CD8-positive, alpha-beta memory T cell (primary cell): ENCODE results near the gene VMP1. TPM values are rescaled to one million over a fixed set of nuclear protein-coding genes. Genes with fewer than 3 reads are reported as not detected.

Experiments
- CTCF ChIA-PET: fragments of 350-600 bp; sonication (Branson Sonifier 250); formaldehyde crosslinking; loops from one replicate; lab custom pipeline; 2021; ENCODE audit warnings: antibody characterized with exemption; lab: Charles Lee
- POLR2A ChIA-PET: fragments of 350-600 bp; sonication (Branson Sonifier 250); formaldehyde crosslinking; loops from one replicate; lab custom pipeline; 2021; ENCODE audit warnings: antibody characterized with exemption; lab: Charles Lee
- DNase-seq, 5 donors: peaks; one replicate each; pipeline versions ENCODE4 v3.0.0 to v3.0.0-alpha.2; 2020 to 2022; ENCODE audit warnings: mixed read lengths in 1 of 5
- H3K27ac ChIP-seq: one replicate; pipeline ENCODE4 v1.7.0; 2013; ENCODE audit warnings: low read depth, mild to moderate bottlenecking, low read length, moderate library complexity
- H3K27me3 ChIP-seq: 2 replicates; pipeline ENCODE4 v1.7.0; 2013; ENCODE audit warnings: low read length, mild to moderate bottlenecking; ENCODE audit not compliant: insufficient read depth, poor library complexity, severe bottlenecking
- H3K36me3 ChIP-seq: 2 replicates; pipeline ENCODE4 v1.7.0; 2013; ENCODE audit warnings: mild to moderate bottlenecking, low read length, moderate library complexity; ENCODE audit not compliant: insufficient read depth
- H3K4me1 ChIP-seq: 2 replicates; pipeline ENCODE4 v1.7.0; 2013; ENCODE audit warnings: mild to moderate bottlenecking, low read length, moderate library complexity; ENCODE audit not compliant: insufficient read depth
- H3K4me3 ChIP-seq: 2 replicates; pipeline ENCODE4 v1.7.0; 2013; ENCODE audit warnings: mild to moderate bottlenecking, low read length
- H3K9me3 ChIP-seq: 2 replicates; pipeline ENCODE4 v1.7.0; 2013; ENCODE audit warnings: mild to moderate bottlenecking, low read length
- H3K27ac Mint-ChIP-seq, 8 donors: one replicate each; pipeline ENCODE4 v1.8.0; 2020 to 2021; ENCODE audit warnings: mixed read lengths in 8 of 8, mild to moderate bottlenecking in 6 of 8, inconsistent platforms in 3 of 8, moderate library complexity in 3 of 8
- H3K27me3 Mint-ChIP-seq, 2 donors: one replicate each; pipeline ENCODE4 v1.8.0; 2020 to 2021; ENCODE audit warnings: mixed read lengths in 2 of 2, mild to moderate bottlenecking in 1 of 2, moderate library complexity in 1 of 2
- H3K36me3 Mint-ChIP-seq, 3 donors: one replicate each; pipeline ENCODE4 v1.8.0; 2020 to 2021; ENCODE audit warnings: mixed read lengths in 3 of 3, inconsistent platforms in 1 of 3, mild to moderate bottlenecking in 1 of 3
- H3K4me1 Mint-ChIP-seq, 3 donors: one replicate each; pipeline ENCODE4 v1.8.0; 2020 to 2021; ENCODE audit warnings: mixed read lengths in 3 of 3, inconsistent platforms in 1 of 3, mild to moderate bottlenecking in 1 of 3
- H3K4me3 Mint-ChIP-seq, 7 donors: one replicate each; pipeline ENCODE4 v1.8.0; 2020 to 2021; ENCODE audit warnings: mixed read lengths in 7 of 7, mild to moderate bottlenecking in 6 of 7, moderate library complexity in 4 of 7, inconsistent platforms in 2 of 7
- H3K9me3 Mint-ChIP-seq, 5 donors: one replicate each; pipeline ENCODE4 v1.8.0; 2020 to 2022; ENCODE audit warnings: mixed read lengths in 5 of 5, mild to moderate bottlenecking in 3 of 5, moderate library complexity in 2 of 5, inconsistent platforms in 1 of 5
- polyA plus RNA-seq: library from polyadenylated mRNA; unstranded; fragments of 300-500 nt; fragmentation: Illumina TruSeq; gene quantifications from one replicate; pipeline ENCODE4 v1.2.3, GENCODE V29; 2021
- total RNA-seq, 2 experiments: library from RNA; stranded (reverse); gene quantifications; one replicate each; pipeline ENCODE4 v1.2.3, GENCODE V29; 2021

VMP1 gene
- total and polyA plus RNA-seq, 3 experiments from 2014 or later: 57.0 to 151 (median 150) TPM

DNA sequence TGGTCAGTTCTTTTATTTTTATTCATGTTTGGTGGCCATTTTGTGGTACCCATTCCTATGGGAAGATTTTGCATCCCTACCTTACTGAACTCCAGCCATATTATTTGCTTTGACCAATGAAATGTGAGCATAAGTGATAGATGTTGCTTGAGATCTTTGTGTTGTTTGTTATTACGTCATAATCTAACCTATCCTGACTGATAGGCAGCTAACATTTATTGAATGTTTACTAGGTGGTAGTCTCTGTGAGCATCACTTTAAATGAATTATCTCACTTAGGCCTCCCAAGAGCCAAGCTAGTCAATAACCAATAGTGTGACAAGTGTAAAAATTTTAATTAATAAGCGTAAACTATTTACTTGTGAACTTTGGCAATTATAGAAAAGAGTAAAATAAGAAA is 37.6 kb downstream of the VMP1 start:
- Mint-ChIP-seq H3K36me3 (peaks cover 5 to 21% (median 11%) of the 10 kb centered on the region in 3 donors), H3K27ac (no peak overlapping the region), H3K27me3 (no peaks in the 10 kb centered on the region), H3K9me3 (peaks cover 0 to 4% (median 0%) of the 10 kb centered on the region in 5 donors), H3K4me1 (peaks cover 0 to 5% (median 0%) of the 10 kb centered on the region in 3 donors), H3K4me3 (no peak overlapping the region)
- Histone ChIP-seq H3K27me3 (no peaks in the 10 kb centered on the region), H3K27ac (no peak overlapping the region), H3K4me1 (no peaks in the 10 kb centered on the region), H3K36me3 (peaks cover 3% of the 10 kb centered on the region), H3K4me3 (no peak overlapping the region), H3K9me3 (no peaks in the 10 kb centered on the region)
- POLR2A ChIA-PET: interaction anchor here (1.3 kb wide), 1 partner anchor 101 kb away, joined by 5 read pairs; no protein-coding TSS in a partner anchor
- CTCF ChIA-PET: interaction anchor here (0.7 to 0.8 kb wide), 2 partner anchors 9 to 497 kb away, joined by 3 read pairs; no protein-coding TSS in a partner anchor
- DNase-seq: no peak

DNA sequence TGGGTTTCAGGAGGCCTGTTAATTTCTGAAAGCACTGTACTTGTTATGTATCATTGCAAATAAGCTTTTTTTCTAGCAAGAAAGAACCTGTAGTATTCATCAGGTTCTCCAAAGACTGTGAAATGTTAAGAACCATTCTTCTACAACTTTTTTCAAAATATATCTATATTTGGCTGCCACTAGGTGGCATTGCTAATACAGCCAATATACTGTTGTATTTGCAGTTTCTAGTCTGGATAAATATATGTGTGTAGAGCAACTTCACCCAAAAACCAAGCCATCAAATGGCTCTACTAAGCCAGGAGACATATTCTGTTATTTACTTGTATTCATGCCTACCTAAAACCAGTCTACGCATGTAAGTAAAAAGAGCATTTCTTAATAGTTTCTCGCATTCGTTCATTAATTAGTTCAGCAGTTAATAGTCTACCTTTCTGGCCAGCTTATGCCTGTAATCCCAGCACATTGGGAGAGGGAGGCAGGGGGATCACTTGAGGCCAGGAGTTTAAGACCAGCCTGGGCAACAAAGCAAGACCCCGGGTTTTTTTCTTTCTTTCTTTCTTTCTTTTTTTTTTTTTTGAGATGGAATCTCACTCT is 39.5 kb downstream of the VMP1 start:
- ChIA-PET CTCF (interaction anchor here (0.7 to 2.2 kb wide), 5 partner anchors 14 to 290 kb away, joined by 3 to 10 read pairs (median 5); no protein-coding TSS in a partner anchor), POLR2A (no interaction called here)
- no peaks in the 10 kb centered on the region for H3K9me3 ChIP-seq
- Mint-ChIP-seq H3K4me3 (no peak overlapping the region), H3K27ac (peak overlapping the region in 1 of 8 donors; percentile 67), H3K36me3 (peaks cover 5 to 14% (median 7%) of the 10 kb centered on the region in 3 donors), H3K27me3 (no peaks in the 10 kb centered on the region), H3K9me3 (peaks cover 0 to 4% (median 0%) of the 10 kb centered on the region in 5 donors), H3K4me1 (peaks cover 0 to 8% (median under 1%) of the 10 kb centered on the region in 3 donors)
- peaks cover 3% of the 10 kb centered on the region for H3K36me3 ChIP-seq
- H3K4me1 ChIP-seq: no peaks in the 10 kb centered on the region
- H3K4me3 ChIP-seq: no peak overlapping the region
- H3K27ac ChIP-seq: no peak overlapping the region
- DNase-seq: peak in 1 of 5 donors; percentile 9
- H3K27me3 ChIP-seq: no peaks in the 10 kb centered on the region

DNA sequence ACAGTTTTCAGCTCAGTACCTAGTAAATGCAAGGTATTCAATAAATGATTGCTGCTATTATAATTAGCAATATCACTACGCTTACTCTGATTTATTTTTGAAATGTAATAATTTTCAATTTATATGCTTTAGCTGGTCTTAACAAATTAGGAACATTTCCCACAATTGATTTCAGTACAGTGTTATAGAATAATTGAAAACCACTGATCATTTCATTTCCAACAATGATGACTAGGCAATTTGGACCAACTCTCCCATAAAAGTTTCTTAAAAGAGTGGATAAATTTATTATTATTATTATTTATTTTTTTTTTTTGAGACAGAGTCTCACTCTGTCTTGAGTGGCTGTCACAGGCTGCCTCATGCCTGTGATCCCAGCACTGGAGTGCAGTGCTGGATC is 41.1 kb downstream of the VMP1 start:
- no peak overlapping the region for H3K27ac ChIP-seq
- Mint-ChIP-seq H3K4me1 (peaks cover 3 to 15% (median 9%) of the 10 kb centered on the region in 3 donors), H3K27ac (no peak overlapping the region), H3K9me3 (no peaks in the 10 kb centered on the region), H3K27me3 (no peaks in the 10 kb centered on the region), H3K4me3 (no peak overlapping the region), H3K36me3 (peaks cover 0 to 5% (median 2%) of the 10 kb centered on the region in 3 donors)
- H3K9me3 ChIP-seq: no peaks in the 10 kb centered on the region
- H3K36me3 ChIP-seq: no peaks in the 10 kb centered on the region
- ChIA-PET CTCF (interaction anchor here (0.7 to 2.1 kb wide), 6 partner anchors 22 to 110 kb away, joined by 3 to 10 read pairs (median 4); no protein-coding TSS in a partner anchor), POLR2A (interaction anchor here (0.7 kb wide), 2 partner anchors 49 to 91 kb away, joined by 3 to 5 read pairs; no protein-coding TSS in a partner anchor)
- no peak for DNase-seq
- no peaks in the 10 kb centered on the region for H3K27me3 ChIP-seq
- H3K4me3 ChIP-seq: no peak overlapping the region
- no peaks in the 10 kb centered on the region for H3K4me1 ChIP-seq

DNA sequence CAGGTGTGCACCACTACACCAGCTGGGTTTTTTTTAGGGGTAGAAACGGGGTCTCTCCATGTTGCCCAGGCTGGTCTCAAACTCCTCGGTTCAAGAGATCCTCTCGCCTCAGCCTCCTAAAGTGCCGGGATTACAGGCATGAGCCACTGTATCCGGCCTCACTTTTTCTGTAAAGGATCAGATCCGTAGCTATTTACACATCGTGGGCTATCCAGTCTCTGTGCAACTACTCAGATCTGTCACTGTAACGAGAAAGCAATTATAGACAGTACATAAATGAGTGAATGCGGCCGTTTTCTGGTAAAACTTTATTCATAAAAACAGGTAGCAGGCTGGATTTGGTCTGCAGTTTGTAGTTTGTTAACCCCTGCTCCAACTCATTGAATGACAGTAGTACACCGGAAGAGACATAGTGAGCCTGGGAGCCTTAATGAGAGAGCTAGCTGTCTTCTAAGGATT is 44.5 kb downstream of the VMP1 start:
- DNase-seq: no peak
- Mint-ChIP-seq H3K27me3 (no peaks in the 10 kb centered on the region), H3K4me3 (peak overlapping the region in 1 of 7 donors; percentile 55), H3K36me3 (peaks cover 0 to 11% (median 5%) of the 10 kb centered on the region in 3 donors), H3K27ac (peak overlapping the region in 5 of 8 donors; percentile 4 to 61 (median 40)), H3K4me1 (peaks cover 16 to 29% (median 27%) of the 10 kb centered on the region in 3 donors), H3K9me3 (no peaks in the 10 kb centered on the region)
- Histone ChIP-seq H3K27ac (no peak overlapping the region), H3K27me3 (no peaks in the 10 kb centered on the region), H3K4me3 (no peak overlapping the region), H3K9me3 (no peaks in the 10 kb centered on the region), H3K36me3 (no peaks in the 10 kb centered on the region), H3K4me1 (peaks cover 8% of the 10 kb centered on the region)
- ChIA-PET POLR2A (no interaction called here), CTCF (interaction anchor here (0.8 to 4.9 kb wide), 9 partner anchors 10 to 285 kb away, joined by 3 to 64 read pairs (median 4); no protein-coding TSS in a partner anchor)

DNA sequence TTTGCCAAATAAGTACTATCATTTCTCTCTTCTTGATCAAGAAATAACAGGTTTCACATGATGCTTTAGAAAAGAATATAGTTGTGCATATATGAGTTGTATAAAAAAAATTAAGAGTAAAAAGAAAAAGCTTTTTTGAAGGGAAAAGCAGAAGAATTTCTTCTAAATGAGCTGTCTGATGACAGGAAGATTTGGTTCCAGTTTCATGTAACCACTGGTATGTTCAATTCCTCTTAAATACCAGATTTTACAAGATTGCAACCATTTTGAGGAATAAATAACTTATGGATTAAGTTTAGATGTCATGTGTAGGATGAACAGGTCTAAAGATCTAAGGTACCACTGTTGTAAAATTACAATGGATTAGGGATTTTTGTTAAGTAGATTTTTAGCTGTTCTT is 45.0 kb downstream of the VMP1 start:
- peak overlapping the region in 3 of 8 donors; percentile 40 to 61 (median 40) for H3K27ac Mint-ChIP-seq
- Histone ChIP-seq H3K36me3 (no peaks in the 10 kb centered on the region), H3K27me3 (no peaks in the 10 kb centered on the region), H3K4me1 (peaks cover 8% of the 10 kb centered on the region), H3K9me3 (no peaks in the 10 kb centered on the region), H3K4me3 (no peak overlapping the region), H3K27ac (no peak overlapping the region)
- no peak overlapping the region for H3K4me3 Mint-ChIP-seq
- no peaks in the 10 kb centered on the region for H3K9me3 Mint-ChIP-seq
- peaks cover 0 to 12% (median 5%) of the 10 kb centered on the region in 3 donors for H3K36me3 Mint-ChIP-seq
- H3K27me3 Mint-ChIP-seq: no peaks in the 10 kb centered on the region
- ChIA-PET CTCF (interaction anchor here (0.9 to 4.9 kb wide), 11 partner anchors 11 to 284 kb away, joined by 3 to 64 read pairs (median 4); partner anchors contain the start of genes RPS6KB1 and TUBD1), POLR2A (interaction anchor here (0.6 kb wide), 1 partner anchor 125 kb away, joined by 5 read pairs; no protein-coding TSS in a partner anchor)
- DNase-seq: no peak
- peaks cover 16 to 29% (median 26%) of the 10 kb centered on the region in 3 donors for H3K4me1 Mint-ChIP-seq

DNA sequence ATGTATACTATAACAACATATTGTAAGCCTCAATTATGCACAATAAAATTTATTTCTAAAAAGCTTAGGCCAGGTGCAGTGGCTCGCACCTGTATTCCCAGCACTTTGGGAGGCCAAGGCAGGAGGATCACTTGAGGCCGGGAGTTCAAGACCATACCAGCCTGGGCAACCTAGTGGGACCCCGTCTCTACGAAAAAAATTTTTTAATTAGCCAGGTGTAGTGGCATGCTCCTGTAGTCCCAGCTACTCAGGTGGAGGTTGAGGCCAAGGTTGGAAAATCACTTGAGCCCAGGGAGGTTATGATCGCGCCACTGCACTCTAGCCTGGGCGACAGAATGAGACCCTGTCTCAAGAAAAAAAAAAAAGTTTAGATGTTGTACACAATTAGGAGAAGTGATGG is 45.5 kb downstream of the VMP1 start:
- ChIA-PET CTCF (interaction anchor here (0.9 to 4.9 kb wide), 14 partner anchors 11 to 284 kb away, joined by 3 to 64 read pairs (median 4); partner anchors contain the start of genes RPS6KB1 and TUBD1), POLR2A (interaction anchor here (0.6 kb wide), 1 partner anchor 125 kb away, joined by 5 read pairs; no protein-coding TSS in a partner anchor)
- H3K4me1 Mint-ChIP-seq: peaks cover 16 to 29% (median 26%) of the 10 kb centered on the region in 3 donors
- no peak for DNase-seq
- Histone ChIP-seq H3K4me3 (no peak overlapping the region), H3K4me1 (peaks cover 8% of the 10 kb centered on the region), H3K27me3 (no peaks in the 10 kb centered on the region), H3K36me3 (no peaks in the 10 kb centered on the region), H3K27ac (no peak overlapping the region), H3K9me3 (no peaks in the 10 kb centered on the region)
- no peaks in the 10 kb centered on the region for H3K27me3 Mint-ChIP-seq
- peaks cover 0 to 15% (median 5%) of the 10 kb centered on the region in 3 donors for H3K36me3 Mint-ChIP-seq
- no peak overlapping the region for H3K4me3 Mint-ChIP-seq
- H3K27ac Mint-ChIP-seq: peak overlapping the region in 1 of 8 donors; percentile 15
- no peaks in the 10 kb centered on the region for H3K9me3 Mint-ChIP-seq

DNA sequence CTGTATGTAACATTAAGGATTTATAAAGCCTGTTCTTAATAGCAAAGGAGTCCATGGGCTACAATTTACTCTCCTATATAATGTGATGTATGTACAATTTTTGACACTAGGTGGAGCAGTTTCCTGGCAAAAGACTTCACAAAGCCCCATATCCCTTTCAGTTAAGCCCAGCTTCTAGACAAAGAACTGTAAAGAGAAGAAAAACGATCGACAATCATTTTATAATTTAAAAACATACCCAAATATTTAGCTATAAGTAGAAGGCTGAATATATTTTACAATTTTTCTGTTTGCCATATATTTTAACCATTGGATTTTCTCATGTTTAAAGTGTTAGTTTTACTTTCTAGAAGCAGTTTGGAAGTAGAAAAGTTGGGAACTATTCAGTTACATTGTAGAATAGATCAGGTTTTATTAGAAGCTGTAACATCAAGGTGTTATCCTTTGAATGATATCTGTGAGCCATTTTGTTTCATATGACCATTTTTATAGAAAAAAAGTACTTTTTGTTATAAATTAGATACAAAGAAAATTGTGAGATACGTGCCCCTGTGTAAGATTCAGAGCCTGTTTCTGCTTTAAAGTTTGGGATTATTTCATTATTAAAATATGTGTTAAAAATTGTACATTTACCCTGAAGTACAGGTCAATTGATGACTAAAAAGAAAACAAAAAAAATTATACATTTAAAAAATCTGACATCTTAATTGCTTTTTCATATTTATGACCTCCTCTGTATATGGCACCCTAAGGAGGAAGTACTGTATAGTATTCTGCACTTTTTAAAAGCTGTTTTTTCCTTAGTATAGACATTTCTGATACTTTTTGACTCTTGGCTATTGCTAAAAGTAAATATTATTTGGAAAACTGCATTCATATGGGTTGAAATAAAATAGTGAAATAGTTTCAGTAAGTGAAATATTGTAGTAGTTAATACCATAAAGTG is 46.3 kb downstream of the VMP1 start:
- ChIA-PET CTCF (interaction anchor here (0.6 to 4.9 kb wide), 25 partner anchors 9 to 287 kb away, joined by 3 to 64 read pairs (median 4); no protein-coding TSS in a partner anchor), POLR2A (interaction anchor here (0.9 to 1.5 kb wide), 2 partner anchors 85 to 139 kb away, joined by 3 to 8 read pairs; partner anchors contain the start of genes RPS6KB1 and TUBD1)
- Histone ChIP-seq H3K27me3 (no peaks in the 10 kb centered on the region), H3K9me3 (no peaks in the 10 kb centered on the region), H3K27ac (peak overlapping the region; percentile 48), H3K36me3 (no peaks in the 10 kb centered on the region), H3K4me1 (peaks cover 8% of the 10 kb centered on the region), H3K4me3 (no peak overlapping the region)
- H3K9me3 Mint-ChIP-seq: no peaks in the 10 kb centered on the region
- H3K36me3 Mint-ChIP-seq: peaks cover 0 to 18% (median 9%) of the 10 kb centered on the region in 3 donors
- peak in 3 of 5 donors; percentile 5 to 61 (median 61) for DNase-seq
- H3K27ac Mint-ChIP-seq: peak overlapping the region in 5 of 8 donors; percentile 0 to 85 (median 55)
- peak overlapping the region; percentile 0 to 70 (median 40) for H3K4me3 Mint-ChIP-seq
- peaks cover 16 to 29% (median 26%) of the 10 kb centered on the region in 3 donors for H3K4me1 Mint-ChIP-seq
- H3K27me3 Mint-ChIP-seq: no peaks in the 10 kb centered on the region
